Measurements from ENCODE around the gene HECTD3.

DNA sequence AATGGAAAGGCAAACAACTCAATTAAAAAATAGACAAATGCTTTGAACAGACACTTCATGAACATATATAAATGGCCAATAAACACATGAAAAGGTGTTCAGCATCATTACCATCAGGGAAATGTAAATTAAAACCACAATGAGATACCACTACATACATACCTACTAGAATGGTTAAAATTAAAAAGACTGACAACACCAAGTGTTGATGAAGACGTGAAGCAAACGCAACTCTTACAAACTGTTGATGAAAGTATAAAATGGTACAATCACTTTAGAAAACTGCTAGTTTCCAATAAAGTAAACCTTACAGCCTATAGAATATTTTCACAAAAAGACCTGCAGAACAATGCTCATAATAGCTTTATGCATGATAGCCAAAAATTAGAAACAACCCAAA lies 34.9 kb downstream of the HECTD3 start:
- TF ChIP-seq, protein P1, sequence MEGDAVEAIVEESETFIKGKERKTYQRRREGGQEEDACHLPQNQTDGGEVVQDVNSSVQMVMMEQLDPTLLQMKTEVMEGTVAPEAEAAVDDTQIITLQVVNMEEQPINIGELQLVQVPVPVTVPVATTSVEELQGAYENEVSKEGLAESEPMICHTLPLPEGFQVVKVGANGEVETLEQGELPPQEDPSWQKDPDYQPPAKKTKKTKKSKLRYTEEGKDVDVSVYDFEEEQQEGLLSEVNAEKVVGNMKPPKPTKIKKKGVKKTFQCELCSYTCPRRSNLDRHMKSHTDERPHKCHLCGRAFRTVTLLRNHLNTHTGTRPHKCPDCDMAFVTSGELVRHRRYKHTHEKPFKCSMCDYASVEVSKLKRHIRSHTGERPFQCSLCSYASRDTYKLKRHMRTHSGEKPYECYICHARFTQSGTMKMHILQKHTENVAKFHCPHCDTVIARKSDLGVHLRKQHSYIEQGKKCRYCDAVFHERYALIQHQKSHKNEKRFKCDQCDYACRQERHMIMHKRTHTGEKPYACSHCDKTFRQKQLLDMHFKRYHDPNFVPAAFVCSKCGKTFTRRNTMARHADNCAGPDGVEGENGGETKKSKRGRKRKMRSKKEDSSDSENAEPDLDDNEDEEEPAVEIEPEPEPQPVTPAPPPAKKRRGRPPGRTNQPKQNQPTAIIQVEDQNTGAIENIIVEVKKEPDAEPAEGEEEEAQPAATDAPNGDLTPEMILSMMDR (IDR thresholded peaks at IDR 0.05; ENCODE audit: poor library complexity, severe bottlenecking), result no peak
- TF ChIP-seq EP300 (conservative IDR thresholded peaks at IDR 0.05; ENCODE audit: poor library complexity, severe bottlenecking) (no peak), RAD21 (conservative IDR thresholded peaks at IDR 0.05) (no peak), POLR2AphosphoS5 (IDR thresholded peaks at IDR 0.05) (no peak), EZH2 (IDR thresholded peaks at IDR 0.05; ENCODE audit: borderline replicate concordance, insufficient read depth, low read length, poor library complexity, severe bottlenecking) (no peak), MXI1 (conservative IDR thresholded peaks at IDR 0.05; ENCODE audit: poor library complexity, severe bottlenecking) (no peak)
